ENCODE measurements around the gene CLASRP. TPM values are rescaled to one million over a fixed set of nuclear protein-coding genes. Genes with fewer than 3 reads are reported as not detected.

CLASRP gene
- total and polyA plus RNA-seq, 11 donors = 25.8 to 68.2 (median 32.4) TPM

DNA sequence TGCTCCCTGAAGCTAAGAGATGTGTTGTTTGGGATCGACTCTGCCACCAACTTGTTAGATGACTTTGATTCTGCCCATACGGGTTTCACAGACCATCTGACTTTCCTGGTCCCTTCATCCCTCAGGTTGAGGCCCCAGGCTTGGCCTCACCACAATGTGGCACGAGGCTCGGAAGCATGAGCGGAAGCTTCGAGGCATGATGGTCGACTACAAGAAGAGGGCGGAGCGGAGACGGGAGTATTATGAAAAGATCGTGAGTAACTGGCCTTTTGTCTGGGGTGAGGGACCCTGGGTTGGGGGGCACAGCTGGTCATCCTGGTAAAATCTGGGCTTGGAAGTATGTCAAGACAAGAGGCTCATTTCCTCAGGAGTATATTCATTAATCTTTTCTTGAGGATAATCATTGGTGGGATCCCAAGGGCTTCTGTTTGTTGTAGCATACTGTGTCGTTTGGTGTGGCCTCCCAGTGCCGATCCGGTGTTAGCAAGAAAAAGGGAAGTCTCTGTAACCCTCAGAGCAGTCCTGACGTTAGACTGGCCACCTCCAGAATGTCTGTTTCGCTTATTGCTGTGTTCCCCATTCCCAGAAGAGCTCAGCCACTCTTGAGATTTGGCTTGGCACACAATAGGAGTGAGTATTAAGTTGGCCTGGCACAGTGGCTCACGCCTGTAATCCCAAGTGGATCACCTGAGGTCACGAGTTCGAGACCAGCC is 1.4 kb downstream of the CLASRP start:
- peaks cover 0 to 80% (median 55%) of the 10 kb centered on the region in 9 donors for H3K36me3 ChIP-seq
- DNase-seq (no peak), ATAC-seq (peak in 2 of 4 donors; percentile 8 to 11)
- H3K9me3 ChIP-seq = peaks cover 0 to 4% (median 0%) of the 10 kb centered on the region in 12 donors
- peak overlapping the region in 9 of 12 donors; percentile 73 to 99 (median 89) for H3K4me3 ChIP-seq
- TF ChIP-seq POLR2A (IDR thresholded peaks at IDR 0.05) = no peak
- TF ChIP-seq, protein P1, sequence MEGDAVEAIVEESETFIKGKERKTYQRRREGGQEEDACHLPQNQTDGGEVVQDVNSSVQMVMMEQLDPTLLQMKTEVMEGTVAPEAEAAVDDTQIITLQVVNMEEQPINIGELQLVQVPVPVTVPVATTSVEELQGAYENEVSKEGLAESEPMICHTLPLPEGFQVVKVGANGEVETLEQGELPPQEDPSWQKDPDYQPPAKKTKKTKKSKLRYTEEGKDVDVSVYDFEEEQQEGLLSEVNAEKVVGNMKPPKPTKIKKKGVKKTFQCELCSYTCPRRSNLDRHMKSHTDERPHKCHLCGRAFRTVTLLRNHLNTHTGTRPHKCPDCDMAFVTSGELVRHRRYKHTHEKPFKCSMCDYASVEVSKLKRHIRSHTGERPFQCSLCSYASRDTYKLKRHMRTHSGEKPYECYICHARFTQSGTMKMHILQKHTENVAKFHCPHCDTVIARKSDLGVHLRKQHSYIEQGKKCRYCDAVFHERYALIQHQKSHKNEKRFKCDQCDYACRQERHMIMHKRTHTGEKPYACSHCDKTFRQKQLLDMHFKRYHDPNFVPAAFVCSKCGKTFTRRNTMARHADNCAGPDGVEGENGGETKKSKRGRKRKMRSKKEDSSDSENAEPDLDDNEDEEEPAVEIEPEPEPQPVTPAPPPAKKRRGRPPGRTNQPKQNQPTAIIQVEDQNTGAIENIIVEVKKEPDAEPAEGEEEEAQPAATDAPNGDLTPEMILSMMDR (IDR thresholded peaks at IDR 0.05) = no peak
- H3K27me3 ChIP-seq = no peaks in the 10 kb centered on the region
- peaks cover 6 to 47% (median 32%) of the 10 kb centered on the region in 12 donors for H3K4me1 ChIP-seq
- 77 to 87% (median 82%) methylated on average over 19 of the region's 19 CpGs for WGBS, 4 donors
- intact Hi-C loops (cut with DNase I) = loop anchor here in 1 of 10 donors (10.0 kb wide), 1 partner anchor 135 kb away; the partner anchor contains the start of gene APOE
- H3K27ac ChIP-seq = peak overlapping the region in 3 of 12 donors; percentile 94 to 97 (median 97)

DNA sequence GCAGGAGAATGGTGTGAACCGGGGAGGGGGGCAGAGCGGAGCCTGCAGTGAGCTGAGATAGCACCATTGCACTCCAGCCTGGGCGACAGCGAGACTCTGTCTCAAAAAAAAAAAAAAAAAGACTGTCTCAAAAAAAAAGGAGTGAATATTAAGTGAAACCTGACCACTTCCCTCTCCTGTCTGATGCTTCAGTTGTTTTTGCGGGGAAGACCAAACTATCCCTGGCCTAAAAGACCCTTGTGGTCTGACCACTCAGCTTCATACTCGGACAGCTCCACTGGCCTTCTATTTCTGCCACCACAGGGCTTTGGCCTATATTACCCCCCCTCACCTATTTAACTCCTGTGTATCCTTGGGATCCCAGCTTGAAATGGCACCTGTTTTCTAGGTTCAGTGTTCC is 2.3 kb downstream of the CLASRP start:
- intact Hi-C loops (cut with DNase I) = loop anchor here in 1 of 10 donors (10.0 kb wide), 1 partner anchor 136 kb away; the partner anchor contains the start of gene APOE
- Histone ChIP-seq H3K27me3 (no peaks in the 10 kb centered on the region), H3K9me3 (no peaks in the 10 kb centered on the region), H3K4me1 (peaks cover 7 to 57% (median 42%) of the 10 kb centered on the region in 12 donors), H3K4me3 (no peak overlapping the region), H3K27ac (peak overlapping the region in 1 of 12 donors; percentile 97), H3K36me3 (peaks cover 0 to 80% (median 59%) of the 10 kb centered on the region in 9 donors)
- TF ChIP-seq POLR2A (IDR thresholded peaks at IDR 0.05) = no peak
- TF ChIP-seq, protein P1 (IDR thresholded peaks at IDR 0.05) = no peak
- 82 to 87% (median 85%) methylated on average over 6 of the region's 6 CpGs for WGBS, 4 donors
- ATAC-seq (no peak), DNase-seq (no peak)

DNA sequence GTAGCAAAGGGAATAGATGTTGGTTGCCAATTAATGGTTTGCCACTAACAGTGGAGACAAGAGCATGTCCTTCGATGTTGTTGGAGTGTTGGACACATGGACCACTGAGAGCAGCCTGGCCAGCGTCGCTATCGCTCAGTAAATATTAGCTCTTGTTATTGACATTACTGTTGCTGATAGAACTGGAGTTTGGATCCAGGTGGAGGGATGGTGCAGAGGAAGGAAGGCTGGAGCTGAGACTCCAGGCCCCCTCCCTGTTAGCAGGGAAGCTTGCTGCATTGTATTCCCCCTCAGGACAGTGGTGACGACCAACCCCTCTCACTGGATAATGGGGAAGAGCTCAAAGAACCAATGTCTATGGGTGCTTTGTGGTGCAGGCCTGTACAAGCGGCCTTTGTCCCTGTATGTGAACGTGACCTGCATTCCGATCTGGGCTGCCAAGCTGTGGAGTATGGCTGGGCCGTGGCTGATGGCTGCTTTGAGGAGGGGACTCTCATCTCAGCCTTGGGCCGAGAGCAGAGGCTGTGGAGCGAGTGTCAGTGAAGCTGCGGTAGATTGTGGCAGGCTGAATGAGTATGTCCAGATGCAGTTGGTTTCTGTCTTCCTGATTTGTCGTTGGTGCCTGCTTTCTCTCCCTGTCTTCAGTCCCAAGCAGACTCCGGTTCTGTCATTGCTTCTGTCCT is 7.0 kb downstream of the CLASRP start:
- TF ChIP-seq POLR2A (IDR thresholded peaks at IDR 0.05) = no peak
- TF ChIP-seq, protein P1 (IDR thresholded peaks at IDR 0.05) = no peak
- peaks cover 0 to 67% (median 45%) of the 10 kb centered on the region in 12 donors for H3K4me1 ChIP-seq
- ATAC-seq = peak; percentile 37 to 70 (median 48)
- H3K9me3 ChIP-seq = no peaks in the 10 kb centered on the region
- H3K27ac ChIP-seq = peak overlapping the region in 8 of 12 donors; percentile 1 to 66 (median 38)
- WGBS, 4 donors = 52 to 75% (median 60%) methylated on average over 13 to 14 of the region's 14 CpGs
- no peak overlapping the region for H3K4me3 ChIP-seq
- H3K36me3 ChIP-seq = peaks cover 0 to 63% (median 48%) of the 10 kb centered on the region in 9 donors
- DNase-seq = no peak
- H3K27me3 ChIP-seq = no peaks in the 10 kb centered on the region
- intact Hi-C loops (cut with DNase I) = loop anchor here in 1 of 10 donors (10.0 kb wide), 1 partner anchor 141 kb away; the partner anchor contains the start of gene APOE

DNA sequence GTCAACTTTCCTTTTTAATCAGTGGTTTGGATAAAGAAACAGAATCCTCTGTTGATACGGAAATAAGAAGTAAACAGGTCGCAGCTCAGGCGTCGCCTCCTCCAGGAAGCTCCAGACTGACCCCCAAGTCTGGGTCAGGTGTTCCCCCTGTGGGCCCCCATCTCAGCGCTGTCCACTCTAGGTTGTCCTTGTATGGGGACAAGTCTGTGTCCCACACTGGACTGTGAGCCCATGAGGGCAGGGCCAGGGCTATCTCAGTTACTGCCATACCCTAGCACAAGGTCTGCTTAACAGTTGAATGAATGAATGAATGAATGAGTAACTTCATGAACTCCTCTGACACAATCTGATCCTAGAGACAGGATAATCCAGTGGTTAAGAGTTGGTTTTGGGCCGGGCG is 7.5 kb downstream of the CLASRP start:
- H3K4me1 ChIP-seq = peaks cover 0 to 61% (median 40%) of the 10 kb centered on the region in 12 donors
- ATAC-seq (peak in 1 of 4 donors; percentile 27), DNase-seq (no peak)
- H3K27ac ChIP-seq = peak overlapping the region in 6 of 12 donors; percentile 1 to 66 (median 40)
- H3K36me3 ChIP-seq = peaks cover 0 to 60% (median 43%) of the 10 kb centered on the region in 9 donors
- TF ChIP-seq POLR2A (IDR thresholded peaks at IDR 0.05) = no peak
- TF ChIP-seq, protein P1 (IDR thresholded peaks at IDR 0.05) = no peak
- H3K4me3 ChIP-seq = no peak overlapping the region
- 75 to 78% (median 76%) methylated on average over 7 of the region's 7 CpGs for WGBS, 4 donors
- intact Hi-C loops (cut with DNase I) = loop anchor here in 1 of 10 donors (10.0 kb wide), 1 partner anchor 142 kb away; the partner anchor contains the start of gene APOE
- no peaks in the 10 kb centered on the region for H3K27me3 ChIP-seq
- H3K9me3 ChIP-seq = no peaks in the 10 kb centered on the region

All from heart left ventricle (tissue), 16 donors.